Measurements from ENCODE around the gene GMCL2. TPM values are rescaled to one million over a fixed set of nuclear protein-coding genes. Genes with fewer than 3 reads are reported as not detected.

Gene GMCL2
- total RNA-seq, 3 donors from 2014 or later = not detected

DNA sequence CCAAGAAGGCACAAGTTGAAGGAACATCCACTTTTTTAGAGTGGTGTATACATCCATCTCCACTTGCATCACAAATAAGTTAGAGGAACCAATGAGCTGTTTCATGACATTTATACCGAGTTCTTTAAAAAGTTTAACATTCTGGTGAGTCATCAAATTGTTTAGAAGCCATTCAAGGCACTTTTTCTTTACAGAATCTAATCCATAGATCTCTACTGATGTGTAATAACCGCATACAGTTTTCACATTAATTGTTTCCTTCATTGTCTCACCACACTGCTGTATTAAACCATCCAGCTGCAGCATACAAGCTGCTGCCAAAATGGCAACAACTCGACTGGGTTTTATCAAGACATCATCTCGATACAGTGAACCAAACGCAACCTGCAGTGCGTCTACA lies 744 bp downstream of the GMCL2 start:
- no peak overlapping the region for H3K27ac ChIP-seq
- no peak for TF ChIP-seq POLR2AphosphoS5 (IDR thresholded peaks at IDR 0.05)
- no peak for TF ChIP-seq POLR2A (IDR thresholded peaks at IDR 0.05)
- no peak for TF ChIP-seq CTCF (IDR thresholded peaks at IDR 0.05)
- H3K4me1 ChIP-seq = no peaks in the 10 kb centered on the region
- H3K4me3 ChIP-seq = no peak overlapping the region
- no peak for DNase-seq (ENCODE audit: low spot score in 2 of 2)
- no peaks in the 10 kb centered on the region for H3K36me3 ChIP-seq
- H3K27me3 ChIP-seq = no peaks in the 10 kb centered on the region
- intact Hi-C loops (cut with DNase I; ENCODE audit: low total_unique reads) = no loop called here
- no peaks in the 10 kb centered on the region for H3K9me3 ChIP-seq

GRCh38 chr5:178182158-178182876 lies 4.9 kb downstream of the GMCL2 start:
- no peaks in the 10 kb centered on the region for H3K9me3 ChIP-seq
- H3K4me1 ChIP-seq = no peaks in the 10 kb centered on the region
- H3K27ac ChIP-seq = no peak overlapping the region
- DNase-seq (ENCODE audit: low spot score in 2 of 2) = no peak
- TF ChIP-seq POLR2A (IDR thresholded peaks at IDR 0.05) (no peak), POLR2AphosphoS5 (IDR thresholded peaks at IDR 0.05) (no peak), CTCF (IDR thresholded peaks at IDR 0.05) (no peak)
- H3K36me3 ChIP-seq = no peaks in the 10 kb centered on the region
- peaks cover 0 to 4% of the 10 kb centered on the region in 2 donors for H3K27me3 ChIP-seq
- intact Hi-C loops (cut with DNase I; ENCODE audit: low total_unique reads) = no loop called here
- H3K4me3 ChIP-seq = no peak overlapping the region

DNA sequence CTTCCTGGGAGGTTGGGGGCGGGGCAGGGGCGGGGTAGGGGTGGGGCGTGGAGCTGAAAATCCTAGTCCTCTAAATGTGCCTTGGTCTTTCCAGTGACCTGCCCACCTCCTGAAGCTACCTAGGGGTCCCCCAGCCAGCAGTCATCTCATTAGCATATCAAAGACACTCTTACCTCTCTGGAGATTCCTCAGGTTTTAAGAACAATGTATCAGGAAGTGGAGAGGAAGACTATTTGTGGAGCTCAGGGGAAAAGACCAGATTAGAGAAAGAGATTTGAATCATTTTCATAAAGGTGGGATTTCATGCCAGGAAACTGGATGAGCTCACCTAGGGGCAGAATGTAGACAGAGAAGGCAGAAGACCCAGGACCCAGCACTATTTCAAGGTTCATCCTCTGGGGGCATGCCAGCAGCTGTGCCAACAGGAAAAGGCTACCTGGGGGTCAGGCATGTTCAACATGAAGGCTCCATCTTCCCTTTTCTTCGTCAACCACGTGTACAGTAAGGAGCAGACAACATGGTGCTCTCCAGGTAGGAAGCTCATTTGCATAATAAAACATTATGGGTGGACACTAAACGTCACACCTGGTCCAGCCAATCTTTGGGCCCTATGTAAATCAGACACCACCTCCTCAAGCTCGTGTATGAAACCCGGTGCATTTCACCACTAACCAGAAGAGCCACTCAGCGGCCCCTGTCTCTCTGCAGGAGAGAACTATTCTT lies 6.9 kb downstream of the GMCL2 start:
- Histone ChIP-seq H3K36me3 (no peaks in the 10 kb centered on the region), H3K27ac (no peak overlapping the region), H3K4me1 (no peaks in the 10 kb centered on the region), H3K27me3 (peaks cover 0 to 4% of the 10 kb centered on the region in 2 donors), H3K9me3 (no peaks in the 10 kb centered on the region), H3K4me3 (no peak overlapping the region)
- intact Hi-C loops (cut with DNase I; ENCODE audit: low total_unique reads) = no loop called here
- DNase-seq (ENCODE audit: low spot score in 2 of 2) = no peak
- no peak for TF ChIP-seq POLR2AphosphoS5 (IDR thresholded peaks at IDR 0.05)
- TF ChIP-seq POLR2A (IDR thresholded peaks at IDR 0.05) = no peak
- TF ChIP-seq CTCF (IDR thresholded peaks at IDR 0.05) = no peak

DNA sequence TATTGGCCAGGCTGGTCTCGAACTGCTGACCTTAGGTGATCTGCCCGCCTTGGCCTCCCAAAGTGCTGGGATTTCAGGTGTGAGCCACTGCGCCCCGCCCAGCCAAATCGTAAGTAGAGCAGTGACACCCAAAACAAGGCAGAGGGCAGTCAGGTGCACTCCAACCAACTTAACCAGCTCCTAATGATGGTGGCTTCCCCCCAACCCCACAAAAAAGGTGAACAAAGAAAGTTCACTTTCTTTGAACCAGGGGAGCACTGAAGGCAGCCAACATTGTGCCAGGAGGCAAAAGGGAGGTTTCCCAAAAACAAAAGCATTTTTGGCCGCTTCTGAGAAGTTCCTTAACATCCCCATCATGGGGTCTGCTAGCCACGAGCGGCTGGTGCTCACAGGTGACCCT lies 9.6 kb downstream of the GMCL2 start:
- H3K4me1 ChIP-seq = no peaks in the 10 kb centered on the region
- H3K9me3 ChIP-seq = no peaks in the 10 kb centered on the region
- no peak for TF ChIP-seq POLR2A (IDR thresholded peaks at IDR 0.05)
- no peak for TF ChIP-seq CTCF (IDR thresholded peaks at IDR 0.05)
- TF ChIP-seq POLR2AphosphoS5 (IDR thresholded peaks at IDR 0.05) = no peak
- DNase-seq (ENCODE audit: low spot score in 2 of 2) = no peak
- no peak overlapping the region for H3K4me3 ChIP-seq
- peaks cover 0 to 4% of the 10 kb centered on the region in 2 donors for H3K27me3 ChIP-seq
- intact Hi-C loops (cut with DNase I; ENCODE audit: low total_unique reads) = no loop called here
- no peaks in the 10 kb centered on the region for H3K36me3 ChIP-seq
- H3K27ac ChIP-seq = no peak overlapping the region

DNA sequence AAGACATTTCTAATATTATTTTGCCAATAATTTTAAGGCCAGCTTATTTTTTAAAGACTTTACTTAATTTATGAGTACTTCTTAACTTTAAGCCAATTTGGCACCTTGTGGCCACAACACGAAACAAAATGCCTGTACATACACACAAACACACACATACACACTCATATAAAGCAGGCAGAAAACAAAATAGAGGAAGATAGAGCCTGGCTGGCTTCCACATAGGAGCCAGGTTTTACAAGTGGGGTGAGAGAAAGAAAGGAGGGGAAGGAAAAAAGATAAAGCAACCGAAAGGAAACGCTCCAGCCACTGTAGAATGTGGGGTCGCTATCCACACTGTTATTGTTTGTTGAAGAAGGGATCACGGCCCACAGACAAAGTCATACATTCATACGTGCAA lies 10.4 kb downstream of the GMCL2 start:
- no peaks in the 10 kb centered on the region for H3K4me1 ChIP-seq
- intact Hi-C loops (cut with DNase I; ENCODE audit: low total_unique reads) = no loop called here
- peaks cover 0 to 4% of the 10 kb centered on the region in 2 donors for H3K27me3 ChIP-seq
- H3K9me3 ChIP-seq = no peaks in the 10 kb centered on the region
- DNase-seq (ENCODE audit: low spot score in 2 of 2) = no peak
- no peaks in the 10 kb centered on the region for H3K36me3 ChIP-seq
- H3K4me3 ChIP-seq = no peak overlapping the region
- TF ChIP-seq POLR2A (IDR thresholded peaks at IDR 0.05) = no peak
- no peak for TF ChIP-seq POLR2AphosphoS5 (IDR thresholded peaks at IDR 0.05)
- TF ChIP-seq CTCF (IDR thresholded peaks at IDR 0.05) = no peak
- no peak overlapping the region for H3K27ac ChIP-seq
